Measurements from ENCODE around the gene RMDN3. TPM values are rescaled to one million over a fixed set of nuclear protein-coding genes. Genes with fewer than 3 reads are reported as not detected.
A peak's percentile ranks its signal among the peaks of the same experiment; 100 is the strongest.

The RMDN3 gene
- total and polyA plus RNA-seq, 2 of the 13 experiments (the other 11 are each of a cell fraction or from before 2014, with no cell fraction given), result 16.8 to 19.5 TPM

DNA sequence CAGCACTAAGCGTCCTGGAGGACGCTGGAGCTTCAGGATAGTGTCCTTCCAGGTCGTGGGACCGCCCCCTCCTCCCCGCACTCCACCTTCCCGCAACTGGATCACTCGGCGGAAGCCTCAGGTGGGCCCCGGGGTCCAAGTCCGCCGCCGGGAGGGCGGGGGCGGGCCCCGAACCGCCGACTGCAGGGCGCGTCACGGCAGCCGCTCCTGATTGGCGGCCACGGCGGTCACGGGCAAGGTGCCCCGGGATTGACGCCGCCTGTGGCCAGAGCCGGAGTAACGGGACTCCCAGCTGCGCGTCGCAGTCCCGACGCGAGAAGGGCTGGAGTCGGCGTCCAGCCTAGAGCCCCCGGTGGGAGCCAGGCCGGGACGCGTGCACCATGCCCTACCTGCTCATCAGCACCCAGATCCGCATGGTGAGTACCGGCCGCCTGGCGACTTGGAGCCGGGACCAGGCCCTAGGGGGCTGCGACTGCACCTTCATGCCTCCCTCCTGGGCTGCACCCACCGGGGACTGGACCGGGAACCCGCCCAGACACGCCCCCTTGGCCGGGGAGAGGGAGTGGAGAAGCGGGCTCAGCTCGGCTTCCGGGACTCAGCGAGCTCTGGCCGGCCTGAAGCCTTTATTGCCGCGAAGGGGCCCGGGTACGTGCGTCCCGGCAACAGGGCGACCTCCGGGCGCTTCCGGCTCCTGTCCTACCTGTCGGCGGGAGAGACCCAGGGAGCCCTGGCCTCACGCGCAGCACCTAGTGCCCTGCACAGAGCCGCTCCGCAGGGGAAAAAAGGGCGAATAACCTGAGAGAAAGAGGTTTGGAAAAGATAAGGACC, 9.0 kb upstream of the RMDN3 start, which contains the start of gene GCHFR (continued):
- TF ChIP-seq, protein P1, sequence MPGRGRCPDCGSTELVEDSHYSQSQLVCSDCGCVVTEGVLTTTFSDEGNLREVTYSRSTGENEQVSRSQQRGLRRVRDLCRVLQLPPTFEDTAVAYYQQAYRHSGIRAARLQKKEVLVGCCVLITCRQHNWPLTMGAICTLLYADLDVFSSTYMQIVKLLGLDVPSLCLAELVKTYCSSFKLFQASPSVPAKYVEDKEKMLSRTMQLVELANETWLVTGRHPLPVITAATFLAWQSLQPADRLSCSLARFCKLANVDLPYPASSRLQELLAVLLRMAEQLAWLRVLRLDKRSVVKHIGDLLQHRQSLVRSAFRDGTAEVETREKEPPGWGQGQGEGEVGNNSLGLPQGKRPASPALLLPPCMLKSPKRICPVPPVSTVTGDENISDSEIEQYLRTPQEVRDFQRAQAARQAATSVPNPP (CRISPR knock-in tag; IDR thresholded peaks at IDR 0.05), result peak; percentile 19; the same call in 1 of the 2 replicates
- TF ChIP-seq CENPX (CRISPR knock-in tag; IDR thresholded peaks at IDR 0.05) (no peak), GABPB1 (CRISPR knock-in tag; IDR thresholded peaks at IDR 0.05) (peak; percentile 81; the same call in 1 of the 2 replicates), USF2 (IDR thresholded peaks at IDR 0.05; ENCODE audit: low read depth, low read length) (no peak), USF2 (CRISPR knock-in tag; IDR thresholded peaks at IDR 0.05; ENCODE audit: borderline replicate concordance) (0 out of 2 replicates have a peak, but pooled peaks have one; percentile 22), PHB2 (IDR thresholded peaks at IDR 0.05; ENCODE audit: partially characterized antibody) (no peak), MAFF (IDR thresholded peaks at IDR 0.05; ENCODE audit: low read depth, low read length) (no peak; the same call in 1 of the 2 replicates), ZNF605 (CRISPR knock-in tag; IDR thresholded peaks at IDR 0.05) (peak; percentile 95), THRA (CRISPR knock-in tag; IDR thresholded peaks at IDR 0.05; ENCODE audit: borderline replicate concordance) (no peak; the same call in 1 of the 2 replicates), SATB2 (CRISPR knock-in tag; IDR thresholded peaks at IDR 0.05) (no peak; the same call in none of the 2 replicates), GATAD2A (CRISPR knock-in tag; IDR thresholded peaks at IDR 0.05) (no peak), DNMT3B (CRISPR knock-in tag; conservative IDR thresholded peaks at IDR 0.05) (no peak), BORCS8-MEF2B (CRISPR knock-in tag; IDR thresholded peaks at IDR 0.05) (peak; percentile 89), SIN3A (IDR thresholded peaks at IDR 0.05; ENCODE audit: borderline replicate concordance, low read depth, low read length) (peak; percentile 85; the same call in 1 of the 2 replicates), SETDB1 (CRISPR knock-in tag; IDR thresholded peaks at IDR 0.05; ENCODE audit: borderline replicate concordance) (peak; percentile 79; the same call in 1 of the 2 replicates), MTF2 (CRISPR knock-in tag; IDR thresholded peaks at IDR 0.05; ENCODE audit: borderline replicate concordance) (peak; percentile 98), NR2F6 (IDR thresholded peaks at IDR 0.05) (no peak), NR2F6 (CRISPR knock-in tag; IDR thresholded peaks at IDR 0.05) (peak; percentile 10; the same call in 1 of the 2 replicates), SOX6 (IDR thresholded peaks at IDR 0.05) (no peak), SOX6 (CRISPR knock-in tag; IDR thresholded peaks at IDR 0.05) (peak; percentile 44), ZNF790 (CRISPR knock-in tag; IDR thresholded peaks at IDR 0.05; ENCODE audit: borderline replicate concordance) (no peak; the same call in 1 of the 2 replicates), MYC (CRISPR knock-in tag; IDR thresholded peaks at IDR 0.05; ENCODE audit: borderline replicate concordance) (no peak; the same call in none of the 2 replicates), ZNF256 (CRISPR knock-in tag; conservative IDR thresholded peaks at IDR 0.05) (no peak)
- TF ChIP-seq, protein P2, sequence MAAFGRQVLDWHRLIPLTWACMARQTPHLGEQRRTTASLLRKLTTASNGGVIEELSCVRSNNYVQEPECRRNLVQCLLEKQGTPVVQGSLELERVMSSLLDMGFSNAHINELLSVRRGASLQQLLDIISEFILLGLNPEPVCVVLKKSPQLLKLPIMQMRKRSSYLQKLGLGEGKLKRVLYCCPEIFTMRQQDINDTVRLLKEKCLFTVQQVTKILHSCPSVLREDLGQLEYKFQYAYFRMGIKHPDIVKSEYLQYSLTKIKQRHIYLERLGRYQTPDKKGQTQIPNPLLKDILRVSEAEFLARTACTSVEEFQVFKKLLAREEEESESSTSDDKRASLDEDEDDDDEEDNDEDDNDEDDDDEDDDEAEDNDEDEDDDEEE (CRISPR knock-in tag; IDR thresholded peaks at IDR 0.05), result 0 out of 2 replicates have a peak, but pooled peaks have one; percentile 89

All from HepG2 (cell line).